ENCODE measurements around the gene TCL1A.
"Not testable (repeated sequence)": the region's sequence is repeated elsewhere in the genome, so short reads cannot be mapped to it uniquely, and the experiment has no call there.

TCL1A gene

GRCh38 chr14:95666450-95666849 is 47.5 kb downstream of the TCL1A start:
- TF ChIP-seq CTCF (IDR thresholded peaks at IDR 0.05; ENCODE audit: borderline replicate concordance, extremely low read depth, low read length, poor library complexity, severe bottlenecking) (no peak), EZH2 (IDR thresholded peaks at IDR 0.05; ENCODE audit: borderline replicate concordance, low read depth, low read length, severe bottlenecking) (no peak)
- no peak for ATAC-seq (ENCODE audit: insufficient read depth, low read depth)
- no peak for DNase-seq
- Histone ChIP-seq H4K20me1 (ENCODE audit: insufficient read depth, low read length) (no peaks in the 10 kb centered on the region), H2AFZ (ENCODE audit: low read depth, low read length) (no peak overlapping the region), H3K27me3 (ENCODE audit: insufficient read depth, low read length, poor library complexity) (no peaks in the 10 kb centered on the region), H3K27ac (ENCODE audit: low read length) (no peak overlapping the region), H3K79me2 (ENCODE audit: insufficient read depth, low read length) (no peaks in the 10 kb centered on the region), H3K4me3 (ENCODE audit: low read depth in 1 of 2, low read length in 2 of 2) (no peak overlapping the region), H3K9me3 (ENCODE audit: insufficient read depth, low read length, severe bottlenecking) (no peaks in the 10 kb centered on the region), H3K36me3 (ENCODE audit: insufficient read depth, low read length) (no peaks in the 10 kb centered on the region), H3K9ac (ENCODE audit: low read depth, low read length) (no peak overlapping the region), H3K4me2 (ENCODE audit: insufficient read depth, low read length) (no peak overlapping the region), H3K4me1 (ENCODE audit: insufficient read depth, low read length) (no peaks in the 10 kb centered on the region)

GRCh38 chr14:95665530-95665929 is 48.4 kb downstream of the TCL1A start:
- H3K27ac ChIP-seq (ENCODE audit: low read length); DNase-seq; H3K4me1 ChIP-seq (ENCODE audit: insufficient read depth, low read length); H2AFZ ChIP-seq (ENCODE audit: low read depth, low read length); H3K27me3 ChIP-seq (ENCODE audit: insufficient read depth, low read length, poor library complexity); H3K9ac ChIP-seq (ENCODE audit: low read depth, low read length); H3K4me2 ChIP-seq (ENCODE audit: insufficient read depth, low read length); H3K9me3 ChIP-seq (ENCODE audit: insufficient read depth, low read length, severe bottlenecking); H3K79me2 ChIP-seq (ENCODE audit: insufficient read depth, low read length); H3K36me3 ChIP-seq (ENCODE audit: insufficient read depth, low read length); ATAC-seq (ENCODE audit: insufficient read depth, low read depth); H3K4me3 ChIP-seq (ENCODE audit: low read depth in 1 of 2, low read length in 2 of 2); H4K20me1 ChIP-seq (ENCODE audit: insufficient read depth, low read length): not testable (repeated sequence)
- TF ChIP-seq CTCF (IDR thresholded peaks at IDR 0.05; ENCODE audit: borderline replicate concordance, extremely low read depth, low read length, poor library complexity, severe bottlenecking): peak; percentile 6

- ATAC-seq (ENCODE audit: insufficient read depth, low read depth) (no peak), DNase-seq (no peak)
- no peak overlapping the region for H2AFZ ChIP-seq (ENCODE audit: low read depth, low read length)
- H3K79me2 ChIP-seq (ENCODE audit: insufficient read depth, low read length): no peaks in the 10 kb centered on the region
- H4K20me1 ChIP-seq (ENCODE audit: insufficient read depth, low read length): no peaks in the 10 kb centered on the region; the same call in 1 of the 2 replicates
- H3K27ac ChIP-seq (ENCODE audit: low read length): no peak overlapping the region
- TF ChIP-seq CTCF (IDR thresholded peaks at IDR 0.05; ENCODE audit: borderline replicate concordance, extremely low read depth, low read length, poor library complexity, severe bottlenecking) (no peak), EZH2 (IDR thresholded peaks at IDR 0.05; ENCODE audit: borderline replicate concordance, low read depth, low read length, severe bottlenecking) (no peak)
- H3K4me2 ChIP-seq (ENCODE audit: insufficient read depth, low read length): no peak overlapping the region
- H3K36me3 ChIP-seq (ENCODE audit: insufficient read depth, low read length): no peaks in the 10 kb centered on the region
- no peak overlapping the region for H3K9ac ChIP-seq (ENCODE audit: low read depth, low read length)
- H3K4me3 ChIP-seq (ENCODE audit: low read depth in 1 of 2, low read length in 2 of 2): no peak overlapping the region
- H3K4me1 ChIP-seq (ENCODE audit: insufficient read depth, low read length): no peaks in the 10 kb centered on the region
- H3K9me3 ChIP-seq (ENCODE audit: insufficient read depth, low read length, severe bottlenecking): no peaks in the 10 kb centered on the region
- H3K27me3 ChIP-seq (ENCODE audit: insufficient read depth, low read length, poor library complexity): no peaks in the 10 kb centered on the region
These were observed 49.4 kb downstream of the TCL1A start for GRCh38 chr14:95664546-95664945.

- Histone ChIP-seq H3K79me2 (ENCODE audit: insufficient read depth, low read length) (no peaks in the 10 kb centered on the region), H3K4me2 (ENCODE audit: insufficient read depth, low read length) (no peak overlapping the region), H3K9ac (ENCODE audit: low read depth, low read length) (no peak overlapping the region), H2AFZ (ENCODE audit: low read depth, low read length) (no peak overlapping the region), H3K4me3 (ENCODE audit: low read depth in 1 of 2, low read length in 2 of 2) (no peak overlapping the region), H3K27ac (ENCODE audit: low read length) (no peak overlapping the region), H3K4me1 (ENCODE audit: insufficient read depth, low read length) (no peaks in the 10 kb centered on the region), H3K9me3 (ENCODE audit: insufficient read depth, low read length, severe bottlenecking) (no peaks in the 10 kb centered on the region), H4K20me1 (ENCODE audit: insufficient read depth, low read length) (no peaks in the 10 kb centered on the region; the same call in 1 of the 2 replicates), H3K27me3 (ENCODE audit: insufficient read depth, low read length, poor library complexity) (no peaks in the 10 kb centered on the region), H3K36me3 (ENCODE audit: insufficient read depth, low read length) (no peaks in the 10 kb centered on the region)
- ATAC-seq (ENCODE audit: insufficient read depth, low read depth) (no peak), DNase-seq (no peak)
- TF ChIP-seq EZH2 (IDR thresholded peaks at IDR 0.05; ENCODE audit: borderline replicate concordance, low read depth, low read length, severe bottlenecking) (no peak), CTCF (IDR thresholded peaks at IDR 0.05; ENCODE audit: borderline replicate concordance, extremely low read depth, low read length, poor library complexity, severe bottlenecking) (no peak)
These were observed 49.9 kb downstream of the TCL1A start for GRCh38 chr14:95664066-95664465.
